SU-DHL-6 (cell line): ENCODE results near the gene SP2.

Experiments
- H2AFZ ChIP-seq: fragments of 200-600 bp; sonication (generic); 2 replicates; pipeline ENCODE4 v1.6.1; 2014; ENCODE audit warnings: low read depth, mild to moderate bottlenecking, moderate library complexity, mixed read lengths, antibody characterized with exemption, low read length; ENCODE audit not compliant: severe bottlenecking
- H3F3A ChIP-seq: fragments of 200-600 bp; shearing (Covaris generic); 2 replicates; pipeline ENCODE4 v1.6.0; 2016; ENCODE audit warnings: antibody characterized with exemption, mild to moderate bottlenecking; ENCODE audit not compliant: insufficient read depth
- H3K27ac ChIP-seq: fragments of 200-600 bp; sonication (generic); 2 replicates; pipeline ENCODE4 v1.5.1; 2016; ENCODE audit warnings: low read depth, mild to moderate bottlenecking, low read length, moderate library complexity, mixed read lengths
- H3K27me3 ChIP-seq: fragments of 200-600 bp; sonication (generic), shearing (Covaris generic); 2 replicates; pipeline ENCODE4 v1.6.0; 2014; ENCODE audit warnings: mild to moderate bottlenecking, low read length
- H3K36me3 ChIP-seq: fragments of 200-600 bp; sonication (generic); 2 replicates; pipeline ENCODE4 v1.6.1; 2014; ENCODE audit warnings: mild to moderate bottlenecking, low read length, mixed read lengths
- H3K4me2 ChIP-seq: fragments of 300-600, 200-600 bp; shearing (Covaris generic), sonication (generic); 2 replicates; pipeline ENCODE4 v1.6.0; 2014; ENCODE audit warnings: low read length, low read depth, mild to moderate bottlenecking; ENCODE audit not compliant: poor library complexity, severe bottlenecking
- H3K4me3 ChIP-seq: fragments of 200-600 bp; sonication (generic); 2 replicates; pipeline ENCODE4 v1.5.1; 2014; ENCODE audit warnings: antibody characterized with exemption, low read length, mild to moderate bottlenecking, mixed read lengths; ENCODE audit not compliant: insufficient read depth, poor library complexity, severe bottlenecking
- H3K79me2 ChIP-seq: fragments of 200-600 bp; sonication (generic); 2 replicates; pipeline ENCODE4 v1.6.1; 2014; ENCODE audit warnings: mild to moderate bottlenecking, low read length, moderate library complexity; ENCODE audit not compliant: insufficient read depth
- H3K9ac ChIP-seq: fragments of 200-600 bp; sonication (generic); 2 replicates; pipeline ENCODE4 v1.7.0; 2014; ENCODE audit warnings: mild to moderate bottlenecking, low read length
- H3K9me2 ChIP-seq: fragments of 200-600 bp; sonication (generic); replicated peaks from 2 replicates; pipeline ENCODE4 v1.6.1; 2014; ENCODE audit warnings: low read length; ENCODE audit not compliant: insufficient read depth
- H3K9me3 ChIP-seq: fragments of 200-600 bp; sonication (generic); 2 replicates; pipeline ENCODE4 v1.6.1; 2014; ENCODE audit warnings: low read length, mixed read lengths; ENCODE audit not compliant: insufficient read depth
- H4K20me1 ChIP-seq: fragments of 200-600 bp; sonication (generic); 2 replicates; pipeline ENCODE4 v1.6.1; 2014; ENCODE audit warnings: low read depth, mild to moderate bottlenecking, antibody characterized with exemption, low read length, moderate library complexity, mixed read lengths
- EZH2phosphoT487 ChIP-seq: fragments of 200-600 bp; sonication (generic), shearing (Covaris generic); conservative IDR thresholded peaks from 2 replicates; pipeline ENCODE4 v1.6.1; 2018; ENCODE audit warnings: mild to moderate bottlenecking, antibody characterized with exemption, low read length, moderate library complexity, mixed read lengths
- TF ChIP-seq, protein P1 (sequence below): fragments of 200-600 bp; sonication (generic); IDR thresholded peaks from one replicate; pipeline ENCODE4 v1.5.1; 2017; ENCODE audit warnings: antibody characterized with exemption, mild to moderate bottlenecking, low read length, moderate library complexity; ENCODE audit not compliant: insufficient read depth, poor library complexity, severe bottlenecking

Gene SP2

DNA sequence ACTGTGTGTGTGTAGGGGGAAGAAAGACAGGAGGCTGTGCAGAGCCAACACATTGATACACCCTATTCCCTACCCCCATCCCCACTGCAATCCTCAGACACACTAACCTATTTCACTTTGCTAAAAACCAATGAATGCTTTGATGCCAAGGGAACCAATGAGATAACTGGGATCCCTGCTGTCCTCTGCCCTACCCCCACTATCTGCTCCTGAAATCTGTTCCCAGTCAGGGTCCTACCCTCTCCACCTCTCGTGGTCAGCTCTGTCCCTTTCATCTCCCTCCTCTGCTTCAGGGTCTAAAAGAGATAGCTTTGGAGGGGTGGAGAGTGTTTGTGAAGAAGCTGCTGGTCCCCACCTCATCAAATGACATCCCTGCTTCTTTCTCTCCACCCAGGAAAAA, 26.0 kb upstream of the SP2 start:
- Histone ChIP-seq H3K27ac (no peak overlapping the region), H3K27me3 (no peaks in the 10 kb centered on the region), H2AFZ (no peak overlapping the region), H3K36me3 (no peaks in the 10 kb centered on the region), H3K4me2 (no peak overlapping the region), H3F3A (no peaks in the 10 kb centered on the region), H3K9me2 (no peaks in the 10 kb centered on the region), H4K20me1 (no peaks in the 10 kb centered on the region), H3K9ac (no peak overlapping the region), H3K9me3 (no peaks in the 10 kb centered on the region), H3K79me2 (no peaks in the 10 kb centered on the region), H3K4me3 (no peak overlapping the region)
- TF ChIP-seq EZH2phosphoT487 = no peak
- TF ChIP-seq, protein P1, sequence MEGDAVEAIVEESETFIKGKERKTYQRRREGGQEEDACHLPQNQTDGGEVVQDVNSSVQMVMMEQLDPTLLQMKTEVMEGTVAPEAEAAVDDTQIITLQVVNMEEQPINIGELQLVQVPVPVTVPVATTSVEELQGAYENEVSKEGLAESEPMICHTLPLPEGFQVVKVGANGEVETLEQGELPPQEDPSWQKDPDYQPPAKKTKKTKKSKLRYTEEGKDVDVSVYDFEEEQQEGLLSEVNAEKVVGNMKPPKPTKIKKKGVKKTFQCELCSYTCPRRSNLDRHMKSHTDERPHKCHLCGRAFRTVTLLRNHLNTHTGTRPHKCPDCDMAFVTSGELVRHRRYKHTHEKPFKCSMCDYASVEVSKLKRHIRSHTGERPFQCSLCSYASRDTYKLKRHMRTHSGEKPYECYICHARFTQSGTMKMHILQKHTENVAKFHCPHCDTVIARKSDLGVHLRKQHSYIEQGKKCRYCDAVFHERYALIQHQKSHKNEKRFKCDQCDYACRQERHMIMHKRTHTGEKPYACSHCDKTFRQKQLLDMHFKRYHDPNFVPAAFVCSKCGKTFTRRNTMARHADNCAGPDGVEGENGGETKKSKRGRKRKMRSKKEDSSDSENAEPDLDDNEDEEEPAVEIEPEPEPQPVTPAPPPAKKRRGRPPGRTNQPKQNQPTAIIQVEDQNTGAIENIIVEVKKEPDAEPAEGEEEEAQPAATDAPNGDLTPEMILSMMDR = no peak

DNA sequence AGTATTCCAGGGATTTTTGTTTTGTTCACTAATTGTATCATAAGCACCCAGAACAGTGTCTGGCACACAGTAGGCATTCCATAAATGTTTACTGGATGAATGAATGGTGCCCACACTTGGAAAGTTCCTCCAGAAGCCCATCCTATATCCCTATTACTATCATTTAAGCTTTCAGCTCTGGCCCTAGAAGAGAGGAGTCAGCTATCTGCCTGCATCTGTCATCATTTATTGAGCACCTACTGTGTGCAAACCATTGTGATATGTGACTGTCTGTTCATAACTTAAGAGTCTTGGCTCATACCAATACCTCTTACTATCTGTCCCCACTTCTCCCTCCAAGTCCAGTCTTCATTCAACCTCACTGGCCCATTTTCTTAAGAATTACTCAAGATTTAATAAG, 25.0 kb upstream of the SP2 start:
- TF ChIP-seq EZH2phosphoT487 = no peak
- TF ChIP-seq, protein P1 = no peak
- Histone ChIP-seq H3F3A (no peaks in the 10 kb centered on the region), H3K27ac (no peak overlapping the region), H3K4me3 (no peak overlapping the region), H4K20me1 (no peaks in the 10 kb centered on the region), H3K27me3 (no peaks in the 10 kb centered on the region), H3K36me3 (no peaks in the 10 kb centered on the region), H3K79me2 (no peaks in the 10 kb centered on the region), H3K9me3 (no peaks in the 10 kb centered on the region), H2AFZ (no peak overlapping the region), H3K9ac (no peak overlapping the region), H3K4me2 (no peak overlapping the region), H3K9me2 (no peaks in the 10 kb centered on the region)

DNA sequence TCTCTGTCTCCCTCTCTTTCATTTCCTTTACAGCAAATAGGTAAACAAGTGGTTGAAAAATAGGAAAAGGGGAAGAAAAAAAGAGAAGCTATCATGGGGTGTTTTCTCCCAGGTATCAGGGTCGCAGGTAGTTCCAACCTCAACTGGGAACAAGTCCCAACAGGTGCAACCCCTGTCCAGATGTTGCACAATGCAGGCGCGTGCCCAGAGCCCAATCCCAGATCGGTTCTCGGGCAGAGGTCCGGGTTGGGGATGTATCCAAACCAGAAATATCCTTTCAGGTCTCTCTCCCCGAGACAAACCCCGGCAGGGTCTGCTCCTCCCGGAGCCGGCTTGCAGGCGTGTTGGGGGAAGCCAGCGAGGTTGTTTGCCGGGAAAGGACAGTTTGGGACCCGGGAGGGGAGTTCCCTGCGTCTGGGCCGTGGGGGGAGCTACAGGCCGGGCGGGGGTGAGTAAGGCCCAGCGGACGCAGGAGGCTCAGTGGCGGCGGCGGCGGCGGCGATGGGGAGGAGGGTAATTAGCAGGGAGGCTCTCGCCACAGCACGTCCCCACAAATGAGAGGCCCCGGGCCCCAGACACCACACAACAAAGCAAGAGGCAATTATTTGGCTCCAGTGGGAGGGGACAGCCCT, 23.9 kb upstream of the SP2 start:
- Histone ChIP-seq H3K9ac (no peak overlapping the region), H3K27me3 (no peaks in the 10 kb centered on the region), H4K20me1 (no peaks in the 10 kb centered on the region), H3K79me2 (no peaks in the 10 kb centered on the region), H3K36me3 (no peaks in the 10 kb centered on the region), H2AFZ (no peak overlapping the region), H3F3A (no peaks in the 10 kb centered on the region), H3K9me2 (no peaks in the 10 kb centered on the region), H3K4me3 (no peak overlapping the region), H3K9me3 (no peaks in the 10 kb centered on the region), H3K4me2 (no peak overlapping the region), H3K27ac (no peak overlapping the region)
- no peak for TF ChIP-seq EZH2phosphoT487
- TF ChIP-seq, protein P1 = no peak
